ENCODE results near the gene HRG.

DNA sequence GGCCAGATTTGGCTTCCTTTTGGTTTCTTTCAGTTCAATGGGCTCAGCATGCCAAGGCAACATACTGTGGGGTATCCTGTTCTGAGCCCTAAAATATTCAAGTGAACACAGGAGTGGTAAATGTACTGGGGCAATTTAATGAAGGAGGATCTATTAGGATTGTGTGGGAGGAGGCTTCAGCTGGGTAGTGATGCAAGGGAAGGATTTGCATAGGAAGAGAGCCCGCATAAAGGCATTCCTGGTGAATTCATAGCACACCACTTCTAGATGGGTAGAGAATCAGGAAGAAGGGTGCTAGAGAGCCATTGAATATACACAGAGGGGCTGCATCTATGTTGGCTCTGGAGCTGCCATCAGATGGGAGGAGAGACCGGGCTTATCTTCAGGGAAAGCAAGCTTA is 30.7 kb downstream of the HRG start:
- TF ChIP-seq, protein P1, sequence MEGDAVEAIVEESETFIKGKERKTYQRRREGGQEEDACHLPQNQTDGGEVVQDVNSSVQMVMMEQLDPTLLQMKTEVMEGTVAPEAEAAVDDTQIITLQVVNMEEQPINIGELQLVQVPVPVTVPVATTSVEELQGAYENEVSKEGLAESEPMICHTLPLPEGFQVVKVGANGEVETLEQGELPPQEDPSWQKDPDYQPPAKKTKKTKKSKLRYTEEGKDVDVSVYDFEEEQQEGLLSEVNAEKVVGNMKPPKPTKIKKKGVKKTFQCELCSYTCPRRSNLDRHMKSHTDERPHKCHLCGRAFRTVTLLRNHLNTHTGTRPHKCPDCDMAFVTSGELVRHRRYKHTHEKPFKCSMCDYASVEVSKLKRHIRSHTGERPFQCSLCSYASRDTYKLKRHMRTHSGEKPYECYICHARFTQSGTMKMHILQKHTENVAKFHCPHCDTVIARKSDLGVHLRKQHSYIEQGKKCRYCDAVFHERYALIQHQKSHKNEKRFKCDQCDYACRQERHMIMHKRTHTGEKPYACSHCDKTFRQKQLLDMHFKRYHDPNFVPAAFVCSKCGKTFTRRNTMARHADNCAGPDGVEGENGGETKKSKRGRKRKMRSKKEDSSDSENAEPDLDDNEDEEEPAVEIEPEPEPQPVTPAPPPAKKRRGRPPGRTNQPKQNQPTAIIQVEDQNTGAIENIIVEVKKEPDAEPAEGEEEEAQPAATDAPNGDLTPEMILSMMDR (IDR thresholded peaks at IDR 0.05 in 4 of 5, conservative IDR thresholded peaks at IDR 0.05 in 1 of 5) = no peak
- TF ChIP-seq POLR2A (IDR thresholded peaks at IDR 0.05) = no peak
